ENCODE results near the gene OR1J1.

OR1J1 gene

GRCh38 chr9:122477826-122478225 is at the start of gene OR1J1:
OR1J1 (minus strand) TSS chr9:122477926; CDS start chr9:122477926, 0 bp downstream.
- no peak for DNase-seq (ENCODE audit: low spot score)
- no peak for TF ChIP-seq CTCF (IDR thresholded peaks at IDR 0.05; ENCODE audit: extremely low read depth, missing control alignments)

- TF ChIP-seq CTCF (IDR thresholded peaks at IDR 0.05; ENCODE audit: extremely low read depth, missing control alignments): no peak
- DNase-seq (ENCODE audit: low spot score): no peak
Measured at GRCh38 chr9:122527193-122527592, 49.5 kb upstream of the OR1J1 start, which contains the start of gene OR1N1. OR1N1 (minus strand) TSS chr9:122527293; CDS start chr9:122527293, 0 bp downstream.

- no peak for TF ChIP-seq CTCF (IDR thresholded peaks at IDR 0.05; ENCODE audit: extremely low read depth, missing control alignments)
- DNase-seq (ENCODE audit: low spot score): no peak
Measured at GRCh38 chr9:122526602-122527001, 48.9 kb upstream of the OR1J1 start.

- TF ChIP-seq CTCF (IDR thresholded peaks at IDR 0.05; ENCODE audit: extremely low read depth, missing control alignments): no peak
- DNase-seq (ENCODE audit: low spot score): no peak
Measured at GRCh38 chr9:122519376-122519775, 41.6 kb upstream of the OR1J1 start.

- DNase-seq (ENCODE audit: low spot score): no peak
- TF ChIP-seq CTCF (IDR thresholded peaks at IDR 0.05; ENCODE audit: extremely low read depth, missing control alignments): no peak
Measured at GRCh38 chr9:122518841-122519240, 41.1 kb upstream of the OR1J1 start, which contains the start of gene OR1J4. OR1J4 (plus strand) TSS chr9:122519141; CDS start chr9:122519141, 0 bp downstream.

- TF ChIP-seq CTCF (IDR thresholded peaks at IDR 0.05; ENCODE audit: extremely low read depth, missing control alignments): no peak
- no peak for DNase-seq (ENCODE audit: low spot score)
Measured at GRCh38 chr9:122518226-122518625, 40.5 kb upstream of the OR1J1 start.

- no peak for TF ChIP-seq CTCF (IDR thresholded peaks at IDR 0.05; ENCODE audit: extremely low read depth, missing control alignments)
- DNase-seq (ENCODE audit: low spot score): no peak
Measured at GRCh38 chr9:122510502-122510901, 32.8 kb upstream of the OR1J1 start, which contains the start of gene OR1J2. OR1J2 (plus strand) TSS chr9:122510802; CDS start chr9:122510802, 0 bp downstream.

Data from GM20000 (cell line).